CD1c-positive myeloid dendritic cell (primary cell): ENCODE data around the gene SLC39A11.
A peak's percentile ranks its signal among the peaks of the same experiment; 100 is the strongest.

Experiments used
- DNase-seq: peaks from one replicate; pipeline ENCODE4 v3.0.0-alpha.2; 2016; ENCODE audit errors: extremely low spot score

Gene SLC39A11

GRCh38 chr17:72619976-72620650, 472.4 kb downstream of the SLC39A11 start:
- DNase-seq = no peak

- DNase-seq = no peak
Observed at GRCh38 chr17:72618001-72618509, 474.4 kb downstream of the SLC39A11 start.

- DNase-seq = no peak
Observed at GRCh38 chr17:72617557-72617956, 474.9 kb downstream of the SLC39A11 start.

DNA sequence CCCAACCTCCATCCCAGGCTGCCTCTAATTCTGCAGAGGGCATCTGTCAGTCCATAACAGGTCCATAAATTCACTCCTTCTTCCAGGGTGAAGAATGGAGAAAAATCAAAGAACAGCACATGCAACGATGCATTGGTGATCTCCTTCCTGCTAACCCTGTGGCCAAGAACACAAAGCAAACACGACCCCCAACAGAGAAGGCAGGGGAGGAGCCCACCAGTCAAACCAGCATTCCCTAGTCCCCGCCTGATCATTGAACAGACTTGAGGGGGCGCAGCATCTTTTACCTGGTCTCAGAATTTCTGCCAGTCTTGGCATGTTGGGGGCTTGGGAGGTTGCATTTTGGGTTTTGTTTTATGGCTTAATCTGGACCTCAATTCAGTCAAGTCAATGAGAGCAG, 476.0 kb downstream of the SLC39A11 start:
- DNase-seq = no peak

GRCh38 chr17:72615627-72615991, 476.9 kb downstream of the SLC39A11 start:
- DNase-seq = no peak

- DNase-seq = no peak
Observed at GRCh38 chr17:72614871-72615626, 477.4 kb downstream of the SLC39A11 start.

DNA sequence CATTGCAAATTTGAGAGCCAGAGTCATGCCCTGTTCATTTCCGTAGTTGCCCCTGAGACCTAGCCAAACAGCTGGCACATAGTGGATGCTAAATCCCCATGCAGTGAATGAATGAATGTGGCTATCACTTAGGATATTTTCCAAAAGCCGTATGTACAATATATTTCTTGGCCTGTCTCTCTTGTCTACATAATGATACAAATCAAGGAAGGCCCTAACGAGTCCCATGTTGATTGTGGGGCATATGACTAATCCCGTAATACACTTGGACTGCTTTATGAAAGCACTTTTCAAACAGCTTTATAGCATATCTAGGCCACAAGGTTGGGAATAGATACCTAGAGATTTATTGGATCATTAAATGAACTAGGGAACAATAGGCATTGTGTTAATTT, 478.0 kb downstream of the SLC39A11 start:
- DNase-seq = no peak

- DNase-seq = peak; percentile 9
Observed at GRCh38 chr17:72613806-72614292, 478.6 kb downstream of the SLC39A11 start.

- DNase-seq = no peak
Observed at GRCh38 chr17:72613396-72613795, 479.1 kb downstream of the SLC39A11 start.

- no peak for DNase-seq
Observed at GRCh38 chr17:72611172-72611571, 481.3 kb downstream of the SLC39A11 start.

GRCh38 chr17:72609501-72609900, 483.0 kb downstream of the SLC39A11 start:
- no peak for DNase-seq

DNA sequence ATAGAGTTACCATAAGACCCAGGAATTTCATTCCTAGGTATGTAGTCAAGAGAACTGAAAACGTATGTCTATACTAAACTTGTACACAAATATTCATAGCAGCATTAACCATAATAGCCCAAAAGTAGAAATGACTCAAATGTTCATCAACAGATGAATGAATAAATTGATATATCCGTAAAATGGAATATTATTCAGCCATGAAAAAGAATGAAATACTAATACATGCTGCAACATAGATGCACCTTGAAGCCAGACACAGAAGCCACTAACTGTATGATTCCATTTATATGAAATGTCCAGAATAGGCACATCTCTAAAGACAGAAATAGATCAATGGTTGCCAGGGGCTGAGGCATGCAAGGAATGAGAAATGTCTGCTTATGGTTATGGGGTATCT, 484.1 kb downstream of the SLC39A11 start:
- no peak for DNase-seq

DNA sequence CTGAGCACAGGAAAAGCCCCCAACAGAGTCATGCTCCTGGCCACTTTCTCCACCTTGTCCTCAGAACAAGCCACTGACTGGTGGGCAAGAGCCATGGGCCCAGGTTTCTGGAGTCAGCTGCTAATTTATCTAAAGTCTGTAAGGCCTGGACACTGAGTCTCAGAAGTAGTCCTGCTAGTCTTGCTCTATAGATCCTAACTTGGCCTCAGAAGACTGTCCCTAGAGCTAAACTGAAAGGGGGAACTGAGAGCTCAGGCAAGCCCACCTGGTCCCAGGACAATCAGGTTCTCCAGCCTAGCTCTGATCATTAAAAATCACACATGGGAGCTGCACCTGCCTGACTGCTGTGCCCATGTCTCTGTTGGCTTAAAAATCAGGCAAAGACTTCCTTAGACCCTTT, 485.8 kb downstream of the SLC39A11 start:
- no peak for DNase-seq

DNA sequence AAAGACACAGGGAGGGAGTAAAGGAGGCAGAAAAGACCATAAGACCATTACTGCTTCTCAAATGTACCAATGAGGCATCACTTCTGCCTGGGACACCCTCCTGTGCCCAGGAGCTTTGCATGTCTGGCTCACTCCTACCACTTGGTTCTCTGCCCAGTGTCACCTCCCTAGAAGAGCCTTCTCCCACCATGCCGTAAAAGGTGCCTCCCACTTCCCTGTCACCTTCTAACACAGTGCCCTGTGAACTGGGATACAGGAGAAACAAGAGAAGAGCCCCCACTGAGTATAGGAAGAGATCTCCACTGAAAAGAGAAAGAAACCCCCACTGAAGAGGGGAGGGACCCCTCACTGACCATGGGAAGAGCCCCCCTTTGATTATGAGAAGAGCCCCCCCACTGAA, 486.9 kb downstream of the SLC39A11 start:
- no peak for DNase-seq

- no peak for DNase-seq
Observed at GRCh38 chr17:72604518-72604917, 488.0 kb downstream of the SLC39A11 start.

DNA sequence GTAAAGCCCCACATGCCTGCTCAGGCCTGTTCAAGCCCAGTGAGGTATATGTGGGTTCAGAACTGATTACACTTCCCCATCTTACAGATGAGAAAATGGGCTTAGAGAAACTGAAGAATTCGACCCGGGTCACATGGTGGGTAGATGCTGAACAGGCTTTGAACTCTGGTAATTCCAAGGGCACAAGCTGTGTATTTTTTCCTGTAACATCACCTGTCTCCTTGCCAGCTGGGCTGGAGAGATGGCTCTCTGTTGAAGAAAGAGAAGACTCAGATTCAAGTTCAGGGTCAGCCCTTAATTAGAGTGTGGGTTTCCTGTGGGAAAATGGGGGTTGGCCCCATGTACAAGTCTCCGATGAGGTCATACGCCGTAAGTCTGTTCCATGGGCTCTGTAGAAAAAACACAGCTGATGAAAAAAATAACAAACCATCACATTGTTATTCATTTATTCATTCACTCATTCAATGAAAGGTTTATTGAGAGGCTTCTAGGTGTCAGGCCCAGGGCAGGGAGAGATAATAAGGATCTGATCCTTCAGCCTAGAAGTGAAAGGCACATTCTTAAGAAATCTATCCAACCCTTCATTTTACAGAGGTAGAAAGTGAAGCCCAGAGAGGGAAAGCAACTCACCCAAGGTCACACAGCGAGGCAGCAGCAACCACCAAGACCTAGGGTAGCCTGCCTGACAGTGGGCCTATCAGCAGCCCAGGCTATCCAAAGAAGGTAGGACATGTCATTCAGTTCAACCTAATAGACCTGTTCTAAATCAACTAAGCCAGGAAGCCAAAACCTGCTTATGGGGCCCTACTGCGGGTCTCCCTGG, 488.9 kb downstream of the SLC39A11 start:
- no peak for DNase-seq

DNA sequence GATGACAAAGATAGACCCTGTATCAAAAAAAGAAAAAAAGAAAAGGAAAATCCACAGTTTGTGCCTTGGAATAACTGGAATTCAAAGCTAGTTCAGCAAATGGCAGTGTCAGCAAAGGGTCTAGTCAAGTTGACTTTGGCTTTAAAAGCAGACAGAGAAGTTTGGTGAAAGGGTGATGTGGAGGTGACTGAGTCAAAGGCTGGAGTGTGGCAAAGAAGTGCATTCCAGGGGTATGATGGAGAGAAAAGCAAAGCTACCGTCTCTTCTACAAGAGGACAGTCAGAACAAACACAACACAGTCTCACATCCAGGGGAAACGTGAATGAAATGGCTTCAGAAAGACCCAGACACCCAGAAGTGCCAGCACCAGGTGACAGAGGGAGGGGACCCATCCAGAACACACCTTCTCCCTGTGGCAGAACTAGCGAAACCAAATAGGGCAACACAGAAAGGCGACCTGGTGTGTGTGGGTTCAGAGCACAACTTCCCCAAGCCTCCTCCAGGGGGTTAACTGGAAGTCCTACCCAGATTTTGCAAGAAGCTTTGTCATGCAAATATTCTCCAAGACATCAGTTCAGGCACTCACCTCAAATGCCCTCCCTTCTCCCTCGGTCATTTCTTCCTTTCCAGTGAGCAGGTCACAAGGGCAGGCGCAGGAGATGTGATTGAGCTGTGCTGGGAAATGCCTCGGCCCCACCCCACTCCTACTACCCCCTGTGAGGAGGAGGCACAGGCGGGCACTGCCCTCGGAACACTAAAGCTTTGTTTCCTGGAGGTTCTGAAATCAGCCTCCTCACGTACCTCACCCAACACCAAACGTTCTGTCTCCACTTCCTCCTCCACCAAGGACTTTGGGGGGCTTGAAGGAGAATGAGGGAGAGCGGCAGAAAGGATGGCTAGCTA, 489.7 kb downstream of the SLC39A11 start:
- DNase-seq = peak; percentile 21

DNA sequence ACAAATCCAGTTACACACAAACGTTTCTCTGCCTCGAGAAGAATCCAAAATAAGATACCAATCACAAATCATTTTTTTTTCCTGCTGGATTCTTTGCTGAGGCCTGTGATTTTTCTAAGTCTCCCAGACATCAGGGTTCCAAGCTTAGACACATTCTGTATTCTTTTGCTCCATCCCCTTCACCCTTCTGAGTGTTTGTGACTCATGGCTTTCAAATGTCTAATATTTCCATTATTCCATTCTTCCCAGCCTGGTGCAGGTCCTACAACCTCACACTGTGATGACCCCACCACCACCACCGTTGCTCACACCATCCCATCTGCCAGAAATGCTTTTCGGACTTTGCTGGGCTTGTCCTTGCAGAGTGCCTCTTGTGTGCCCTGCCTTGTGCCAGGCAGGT, 491.6 kb downstream of the SLC39A11 start:
- no peak for DNase-seq

- DNase-seq = no peak
Observed at GRCh38 chr17:72599891-72600290, 492.6 kb downstream of the SLC39A11 start.

DNA sequence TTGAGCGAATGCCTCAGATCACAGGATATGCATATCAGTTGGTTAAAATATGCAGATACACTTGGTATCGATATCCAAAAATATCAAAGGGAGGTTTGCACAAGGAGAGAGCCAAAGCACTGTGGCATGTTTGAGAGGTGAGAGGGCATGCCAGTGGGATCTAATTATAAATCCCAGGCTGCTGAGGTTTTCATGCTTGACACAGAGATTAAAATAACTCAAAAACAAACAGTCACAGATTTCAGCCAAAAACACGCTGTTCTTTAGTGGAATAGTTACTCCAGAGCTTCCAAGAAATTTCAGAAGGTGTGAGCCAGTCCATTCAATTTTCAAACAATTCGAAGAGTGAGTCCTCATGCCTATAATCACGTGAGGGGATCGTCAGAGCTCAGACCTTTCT, 493.8 kb downstream of the SLC39A11 start:
- DNase-seq = no peak
